ENCODE data around the gene GPR55.
"Not testable (repeated sequence)": the region's sequence is repeated elsewhere in the genome, so short reads cannot be mapped to it uniquely, and the experiment has no call there.

The GPR55 gene, protein sequence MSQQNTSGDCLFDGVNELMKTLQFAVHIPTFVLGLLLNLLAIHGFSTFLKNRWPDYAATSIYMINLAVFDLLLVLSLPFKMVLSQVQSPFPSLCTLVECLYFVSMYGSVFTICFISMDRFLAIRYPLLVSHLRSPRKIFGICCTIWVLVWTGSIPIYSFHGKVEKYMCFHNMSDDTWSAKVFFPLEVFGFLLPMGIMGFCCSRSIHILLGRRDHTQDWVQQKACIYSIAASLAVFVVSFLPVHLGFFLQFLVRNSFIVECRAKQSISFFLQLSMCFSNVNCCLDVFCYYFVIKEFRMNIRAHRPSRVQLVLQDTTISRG

DNA sequence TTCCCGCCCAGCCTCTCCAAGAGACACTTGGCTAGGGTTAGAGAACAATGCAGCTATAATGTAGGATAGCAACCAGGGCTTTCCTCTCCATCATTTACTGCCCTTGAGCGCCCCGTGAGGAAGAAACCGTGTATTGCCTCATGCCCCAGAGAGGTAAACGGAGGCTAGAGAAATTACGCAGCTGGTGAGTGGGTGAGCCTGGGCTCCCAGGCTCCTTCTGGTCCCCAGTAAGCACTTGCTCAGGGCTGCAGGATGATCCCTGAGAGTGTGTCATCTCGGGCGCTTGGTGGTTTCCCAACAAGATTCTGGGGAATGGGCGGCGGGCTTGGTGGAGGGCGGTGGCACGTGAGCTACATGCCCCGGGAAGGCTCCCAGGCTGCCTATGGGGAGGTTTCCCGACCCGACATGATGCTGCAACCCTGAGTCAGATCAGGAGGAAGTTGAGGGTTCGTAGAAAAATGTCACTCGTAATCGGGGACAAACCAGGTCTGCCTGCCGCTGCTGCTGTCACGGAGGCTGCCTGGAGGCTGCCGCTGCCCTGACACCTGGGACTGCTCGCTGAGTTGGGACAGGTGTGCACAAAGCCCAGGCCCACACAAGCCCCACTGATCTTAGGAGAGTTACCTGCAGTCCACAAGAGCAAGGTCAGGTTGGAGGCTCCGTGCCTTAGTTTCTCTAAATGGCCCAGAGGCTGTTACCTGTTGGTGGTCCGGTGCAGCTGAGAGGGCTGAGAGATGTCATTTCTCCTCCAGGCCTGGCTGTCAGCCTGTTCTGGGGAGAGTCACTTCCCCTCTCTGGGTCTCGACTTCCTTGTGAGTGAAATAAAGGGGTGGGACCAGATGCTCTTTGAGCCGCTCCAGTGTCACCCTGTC is at the start of gene GPR55:
GPR55 (minus strand) TSS at position 773 of the 872 bp plus-strand sequence. CDS start 14,280 bp downstream, outside the sequence.
- TF ChIP-seq, protein P1, sequence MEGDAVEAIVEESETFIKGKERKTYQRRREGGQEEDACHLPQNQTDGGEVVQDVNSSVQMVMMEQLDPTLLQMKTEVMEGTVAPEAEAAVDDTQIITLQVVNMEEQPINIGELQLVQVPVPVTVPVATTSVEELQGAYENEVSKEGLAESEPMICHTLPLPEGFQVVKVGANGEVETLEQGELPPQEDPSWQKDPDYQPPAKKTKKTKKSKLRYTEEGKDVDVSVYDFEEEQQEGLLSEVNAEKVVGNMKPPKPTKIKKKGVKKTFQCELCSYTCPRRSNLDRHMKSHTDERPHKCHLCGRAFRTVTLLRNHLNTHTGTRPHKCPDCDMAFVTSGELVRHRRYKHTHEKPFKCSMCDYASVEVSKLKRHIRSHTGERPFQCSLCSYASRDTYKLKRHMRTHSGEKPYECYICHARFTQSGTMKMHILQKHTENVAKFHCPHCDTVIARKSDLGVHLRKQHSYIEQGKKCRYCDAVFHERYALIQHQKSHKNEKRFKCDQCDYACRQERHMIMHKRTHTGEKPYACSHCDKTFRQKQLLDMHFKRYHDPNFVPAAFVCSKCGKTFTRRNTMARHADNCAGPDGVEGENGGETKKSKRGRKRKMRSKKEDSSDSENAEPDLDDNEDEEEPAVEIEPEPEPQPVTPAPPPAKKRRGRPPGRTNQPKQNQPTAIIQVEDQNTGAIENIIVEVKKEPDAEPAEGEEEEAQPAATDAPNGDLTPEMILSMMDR (IDR thresholded peaks at IDR 0.05; ENCODE audit: low read depth, low read length, missing control alignments): peak; percentile 28
- no peaks in the 10 kb centered on the region for H3K27me3 ChIP-seq (replicated peaks)
- in situ Hi-C loops (cut with HindIII; ENCODE audit: low pct_ligation_motif_present, low sequenced_read_pairs): no loop called here
- H3K36me3 ChIP-seq (replicated peaks): no peaks in the 10 kb centered on the region
- no peak for DNase-seq
- H3K27ac ChIP-seq: no peak within 1 kb of the TSS
- H3K4me3 ChIP-seq (ENCODE audit: low read depth, low read length): no peak within 1 kb of the TSS

DNA sequence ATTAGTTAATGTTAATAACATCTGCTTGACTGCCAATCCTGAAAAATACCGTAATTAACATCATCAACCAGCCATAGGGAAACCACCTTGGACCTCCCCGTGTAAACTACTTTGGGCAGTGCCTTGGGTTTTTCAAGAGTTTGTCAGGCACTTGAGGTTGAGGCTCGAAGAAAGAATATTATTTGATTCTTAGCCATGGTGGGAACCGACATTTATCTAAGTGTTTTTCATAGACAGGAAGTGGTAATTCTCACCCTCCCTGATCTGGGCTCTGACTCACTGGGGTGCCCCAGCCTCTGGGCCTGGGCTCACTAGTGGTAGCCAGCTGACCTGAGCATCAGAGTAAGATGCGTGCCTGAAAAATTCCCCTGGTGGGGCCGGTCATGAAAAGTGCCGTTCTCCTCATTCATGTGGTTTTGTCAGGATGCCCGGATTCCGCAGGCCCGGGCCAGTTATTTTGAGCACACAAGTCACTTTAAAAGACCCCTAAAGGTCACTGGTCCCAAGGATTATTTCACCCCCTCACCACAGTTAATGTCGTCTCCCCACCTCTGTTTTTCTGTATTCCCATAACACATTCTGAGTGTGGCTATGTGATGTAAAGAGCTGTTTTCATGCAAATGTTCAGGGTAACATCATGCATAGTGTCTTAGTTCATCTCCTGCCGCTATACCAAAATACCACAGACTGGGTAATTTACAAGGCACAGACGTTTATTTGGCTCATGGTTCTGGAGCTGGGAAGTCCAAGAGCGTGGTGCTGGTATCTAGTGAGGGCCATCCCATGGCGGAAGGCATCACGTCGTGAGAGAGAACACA is 49.3 kb upstream of the GPR55 start:
- in situ Hi-C loops (cut with HindIII; ENCODE audit: low pct_ligation_motif_present, low sequenced_read_pairs): no loop called here
- H3K4me3 ChIP-seq (ENCODE audit: low read depth, low read length): no peak overlapping the region

DNA sequence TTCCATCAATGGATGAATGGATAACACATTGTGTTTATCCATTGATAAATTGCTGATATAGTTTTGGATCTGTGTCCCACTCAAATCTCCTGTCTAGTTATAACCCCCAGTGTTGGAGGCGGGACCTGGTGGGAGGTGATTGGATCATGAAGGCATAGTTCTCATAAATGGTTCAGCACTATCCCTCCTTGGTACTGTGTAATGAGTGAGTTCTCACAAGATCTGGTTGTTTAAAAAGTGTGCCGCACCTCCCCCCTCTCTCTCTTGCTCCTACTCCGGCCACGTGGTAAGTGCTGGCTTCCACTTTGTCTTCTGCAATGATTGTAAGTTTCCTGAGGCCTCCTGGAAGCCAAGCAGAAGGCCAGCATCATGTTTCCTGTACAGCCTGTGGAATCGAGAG is 47.0 kb upstream of the GPR55 start:
- DNase-seq: no peak
- H3K36me3 ChIP-seq (replicated peaks): no peaks in the 10 kb centered on the region
- TF ChIP-seq, protein P1 (IDR thresholded peaks at IDR 0.05; ENCODE audit: low read depth, low read length, missing control alignments): no peak
- H3K27me3 ChIP-seq (replicated peaks): no peaks in the 10 kb centered on the region
- in situ Hi-C loops (cut with HindIII; ENCODE audit: low pct_ligation_motif_present, low sequenced_read_pairs): no loop called here
- no peak overlapping the region for H3K27ac ChIP-seq
- H3K4me3 ChIP-seq (ENCODE audit: low read depth, low read length): no peak overlapping the region

More for the DNA sequence above, 49.3 kb upstream of the GPR55 start:
- peak; percentile 92 for DNase-seq
- H3K36me3 ChIP-seq (replicated peaks): no peaks in the 10 kb centered on the region
- TF ChIP-seq, protein P1 (IDR thresholded peaks at IDR 0.05; ENCODE audit: low read depth, low read length, missing control alignments): no peak
- H3K27ac ChIP-seq: peak overlapping the region; percentile 66
- H3K27me3 ChIP-seq (replicated peaks): no peaks in the 10 kb centered on the region

DNA sequence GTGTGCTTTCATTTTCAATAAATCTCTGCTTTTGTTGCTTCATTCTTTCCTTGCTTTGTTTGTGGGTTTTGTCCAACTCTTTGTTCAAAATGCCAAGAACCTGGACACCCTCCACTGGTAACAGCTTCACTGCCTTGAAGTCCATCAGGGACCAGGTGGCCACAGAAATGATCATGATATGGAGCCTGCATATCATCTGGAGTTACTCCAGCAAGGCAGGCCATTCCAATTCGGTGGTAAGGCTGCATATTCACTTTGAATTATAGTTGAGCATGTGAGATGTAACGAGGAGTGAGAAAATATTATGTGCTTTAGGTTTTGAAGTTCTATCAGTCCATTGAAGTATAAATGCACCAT is 44.6 kb upstream of the GPR55 start:
- H3K4me3 ChIP-seq (ENCODE audit: low read depth, low read length): no peak overlapping the region
- no peaks in the 10 kb centered on the region for H3K36me3 ChIP-seq (replicated peaks)
- no peak for DNase-seq
- no peaks in the 10 kb centered on the region for H3K27me3 ChIP-seq (replicated peaks)
- H3K27ac ChIP-seq: no peak overlapping the region
- TF ChIP-seq, protein P1 (IDR thresholded peaks at IDR 0.05; ENCODE audit: low read depth, low read length, missing control alignments): no peak
- in situ Hi-C loops (cut with HindIII; ENCODE audit: low pct_ligation_motif_present, low sequenced_read_pairs): no loop called here

DNA sequence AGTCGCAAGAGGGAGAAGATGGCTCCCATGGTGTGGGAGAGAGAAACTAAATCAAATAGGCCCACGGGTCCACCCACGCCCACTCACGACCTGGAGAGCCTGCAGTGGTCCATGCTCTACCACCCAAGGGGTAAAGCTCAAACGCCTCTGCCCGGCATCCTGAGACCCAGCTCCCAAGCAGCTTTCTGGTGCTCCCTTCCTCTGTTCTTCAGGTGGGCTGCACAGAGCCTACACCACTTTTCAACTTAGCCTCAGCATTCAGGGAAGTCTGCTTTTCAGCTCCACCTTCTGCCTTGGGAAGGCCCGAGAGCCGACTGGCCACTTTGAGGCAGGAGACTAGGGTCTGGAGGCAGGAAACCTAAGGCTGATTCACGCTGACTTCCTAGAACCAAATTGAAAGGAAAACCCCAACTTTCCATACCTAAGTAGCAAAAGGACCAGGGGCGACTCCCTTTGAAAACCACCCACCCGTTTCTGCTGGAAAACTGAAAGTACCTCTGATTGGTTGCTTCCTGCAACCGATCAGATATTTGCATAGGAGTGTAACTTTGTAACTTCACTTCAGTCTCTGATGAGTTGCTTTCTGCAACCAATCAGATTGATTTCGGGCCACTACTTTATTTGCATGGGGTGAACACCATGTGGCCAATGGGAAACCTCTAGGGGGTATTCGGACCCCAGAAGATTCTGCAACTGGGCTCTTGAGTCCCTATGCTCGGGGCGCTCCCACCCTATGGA is 44.0 kb upstream of the GPR55 start:
- Histone ChIP-seq H3K27ac (no peak overlapping the region), H3K27me3 (replicated peaks) (no peaks in the 10 kb centered on the region), H3K36me3 (replicated peaks) (no peaks in the 10 kb centered on the region), H3K4me3 (ENCODE audit: low read depth, low read length) (no peak overlapping the region)
- no peak for DNase-seq
- in situ Hi-C loops (cut with HindIII; ENCODE audit: low pct_ligation_motif_present, low sequenced_read_pairs): no loop called here
- TF ChIP-seq, protein P1 (IDR thresholded peaks at IDR 0.05; ENCODE audit: low read depth, low read length, missing control alignments): no peak

DNA sequence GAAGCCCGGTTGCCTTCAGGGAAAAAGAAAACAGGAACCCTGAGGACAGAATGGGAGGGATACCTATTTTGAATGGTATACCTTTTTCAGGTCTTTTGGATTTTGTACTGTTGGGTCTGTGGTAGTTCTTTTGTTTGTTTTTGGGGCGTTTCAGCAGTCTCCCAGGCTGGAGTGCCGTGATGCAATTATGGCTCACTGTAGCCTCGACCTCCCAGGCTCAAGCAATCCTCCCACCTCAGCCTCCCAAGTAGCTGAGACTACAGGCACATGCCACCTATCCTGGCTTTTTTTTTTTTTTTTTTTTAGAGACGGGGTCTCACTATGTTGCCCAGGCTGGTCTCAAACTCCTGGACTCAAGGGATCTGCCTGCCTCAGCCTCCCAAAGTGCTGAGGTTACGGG is 43.3 kb upstream of the GPR55 start:
- DNase-seq; H3K27me3 ChIP-seq (replicated peaks); in situ Hi-C loops (cut with HindIII; ENCODE audit: low pct_ligation_motif_present, low sequenced_read_pairs): not testable (repeated sequence)

More for the DNA sequence above, 43.3 kb upstream of the GPR55 start:
- H3K27ac ChIP-seq; H3K36me3 ChIP-seq (replicated peaks); H3K4me3 ChIP-seq (ENCODE audit: low read depth, low read length): not testable (repeated sequence)

Measured in brain microvascular endothelial cell (primary cell).